LNCaP clone FGC (cell line): Measurements from ENCODE around the gene P3H1.
"Not testable (repeated sequence)": the region's sequence is repeated elsewhere in the genome, so short reads cannot be mapped to it uniquely, and the experiment has no call there.

Experiments
- DNase-seq: peaks from one replicate; pipeline ENCODE4 v3.0.0-alpha.2; 2011; ENCODE audit warnings: low read depth
- H3K4me3 ChIP-seq: 2 replicates; pipeline ENCODE4 v1.5.1; 2011; ENCODE audit warnings: mild to moderate bottlenecking, low read depth, low read length, control low read depth
- TF ChIP-seq, protein P1 (sequence below): IDR thresholded peaks from 2 replicates; pipeline ENCODE4 v1.5.1; 2012; ENCODE audit warnings: mild to moderate bottlenecking; ENCODE audit not compliant: control insufficient read depth, insufficient read depth; ENCODE audit errors: extremely low read depth

Gene P3H1

DNA sequence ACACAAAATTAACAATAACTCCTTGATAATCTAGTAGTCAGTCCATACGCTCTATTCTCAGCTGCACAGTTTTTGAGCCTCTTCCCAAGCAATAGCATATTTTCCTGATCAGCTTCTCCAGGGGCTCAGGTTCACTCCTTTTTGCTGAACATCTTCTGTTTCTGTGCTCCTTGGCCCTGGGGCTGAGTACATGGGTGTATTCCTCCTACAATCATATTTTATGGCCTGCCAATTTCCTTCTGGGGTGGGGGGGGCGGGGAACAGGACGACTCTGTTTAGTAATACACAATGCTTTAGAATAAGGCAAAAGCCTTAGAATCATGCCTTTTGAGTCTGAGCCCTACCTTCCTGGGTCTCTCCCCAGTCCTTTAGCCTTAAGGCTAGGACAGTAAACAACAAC lies 35.2 kb downstream of the P3H1 start:
- no peak for DNase-seq
- no peak overlapping the region for H3K4me3 ChIP-seq
- TF ChIP-seq, protein P1, sequence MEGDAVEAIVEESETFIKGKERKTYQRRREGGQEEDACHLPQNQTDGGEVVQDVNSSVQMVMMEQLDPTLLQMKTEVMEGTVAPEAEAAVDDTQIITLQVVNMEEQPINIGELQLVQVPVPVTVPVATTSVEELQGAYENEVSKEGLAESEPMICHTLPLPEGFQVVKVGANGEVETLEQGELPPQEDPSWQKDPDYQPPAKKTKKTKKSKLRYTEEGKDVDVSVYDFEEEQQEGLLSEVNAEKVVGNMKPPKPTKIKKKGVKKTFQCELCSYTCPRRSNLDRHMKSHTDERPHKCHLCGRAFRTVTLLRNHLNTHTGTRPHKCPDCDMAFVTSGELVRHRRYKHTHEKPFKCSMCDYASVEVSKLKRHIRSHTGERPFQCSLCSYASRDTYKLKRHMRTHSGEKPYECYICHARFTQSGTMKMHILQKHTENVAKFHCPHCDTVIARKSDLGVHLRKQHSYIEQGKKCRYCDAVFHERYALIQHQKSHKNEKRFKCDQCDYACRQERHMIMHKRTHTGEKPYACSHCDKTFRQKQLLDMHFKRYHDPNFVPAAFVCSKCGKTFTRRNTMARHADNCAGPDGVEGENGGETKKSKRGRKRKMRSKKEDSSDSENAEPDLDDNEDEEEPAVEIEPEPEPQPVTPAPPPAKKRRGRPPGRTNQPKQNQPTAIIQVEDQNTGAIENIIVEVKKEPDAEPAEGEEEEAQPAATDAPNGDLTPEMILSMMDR, result no peak

DNA sequence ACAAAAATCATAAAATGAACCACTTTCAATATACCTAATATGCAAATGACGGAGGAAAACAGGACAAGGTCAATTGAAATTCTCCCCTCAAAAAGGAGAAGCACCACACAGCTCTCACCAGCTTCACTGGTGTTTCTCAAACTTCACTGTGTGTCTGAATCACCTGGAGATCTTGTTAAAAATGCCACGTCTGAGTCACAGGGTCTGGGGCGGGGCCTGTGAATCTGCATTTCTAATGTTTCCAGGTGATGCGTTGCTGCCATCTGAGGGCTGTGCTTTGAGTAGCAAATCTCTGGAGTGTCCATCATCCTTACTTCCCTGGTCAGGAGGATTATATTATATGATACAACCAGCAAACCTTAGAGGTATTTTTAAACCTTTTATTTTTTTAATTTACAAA lies 35.8 kb downstream of the P3H1 start:
- TF ChIP-seq, protein P1, result peak; percentile 75
- DNase-seq, result peak; percentile 45
- no peak overlapping the region for H3K4me3 ChIP-seq

DNA sequence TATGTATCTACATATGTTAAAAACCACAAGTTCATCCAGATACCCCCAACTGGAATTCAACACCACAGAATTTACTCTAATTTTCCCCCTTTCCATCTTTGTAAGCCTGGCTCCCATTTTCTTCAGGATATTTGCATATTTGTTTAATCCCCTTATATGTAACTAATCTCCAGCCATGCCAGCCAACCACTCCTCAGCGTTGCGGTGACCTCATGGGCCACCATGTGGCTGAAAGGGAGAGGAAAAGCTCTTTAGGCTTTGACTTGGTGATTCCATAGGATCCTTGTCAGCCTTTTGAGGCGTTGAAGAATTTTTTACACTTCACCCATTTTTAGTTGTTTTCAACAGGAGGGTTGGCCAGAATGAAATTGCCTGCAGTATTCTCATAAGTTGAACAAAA lies 36.8 kb downstream of the P3H1 start:
- DNase-seq, result no peak
- no peak overlapping the region for H3K4me3 ChIP-seq
- TF ChIP-seq, protein P1, result no peak

DNA sequence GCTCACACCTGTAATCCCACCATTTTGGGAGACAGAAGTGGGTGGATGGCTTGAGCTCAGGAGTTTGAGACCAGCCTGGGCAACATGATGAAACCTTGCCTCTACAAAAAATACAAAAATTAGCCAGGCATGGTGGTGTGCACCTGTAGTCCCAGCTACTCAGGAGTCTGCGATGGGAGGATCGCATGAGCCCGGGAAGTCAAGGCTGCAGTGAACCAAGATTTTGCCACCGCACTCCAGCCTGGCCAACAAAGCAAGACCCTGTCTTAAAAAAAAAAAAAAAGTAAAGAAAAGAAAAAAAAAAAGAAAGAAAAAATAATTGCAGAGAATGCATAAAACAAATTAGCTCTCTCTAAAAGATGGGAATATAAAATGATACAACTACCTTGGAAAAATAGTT lies 41.0 kb downstream of the P3H1 start:
- not testable (repeated sequence) for H3K4me3 ChIP-seq, DNase-seq

DNA sequence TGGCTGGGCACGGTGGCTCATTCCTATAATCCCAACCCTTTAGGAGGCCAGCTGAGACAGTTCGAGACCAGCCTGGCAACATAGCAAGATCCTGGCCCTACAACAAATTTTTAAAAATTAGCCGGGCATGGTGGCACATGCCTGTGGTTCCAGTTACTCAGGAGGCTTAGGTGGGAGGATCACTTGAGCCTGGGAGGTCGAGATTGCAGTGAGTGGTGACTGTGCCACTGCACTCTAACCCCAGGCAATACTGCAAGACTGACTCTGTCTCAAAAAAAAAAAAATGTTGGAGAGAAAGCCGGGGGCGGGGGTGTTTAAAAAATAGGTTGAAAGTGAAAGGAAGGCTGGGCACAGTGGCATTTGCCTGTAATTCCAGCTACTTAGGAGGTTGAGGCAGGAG lies 43.3 kb downstream of the P3H1 start:
- no peak for DNase-seq

DNA sequence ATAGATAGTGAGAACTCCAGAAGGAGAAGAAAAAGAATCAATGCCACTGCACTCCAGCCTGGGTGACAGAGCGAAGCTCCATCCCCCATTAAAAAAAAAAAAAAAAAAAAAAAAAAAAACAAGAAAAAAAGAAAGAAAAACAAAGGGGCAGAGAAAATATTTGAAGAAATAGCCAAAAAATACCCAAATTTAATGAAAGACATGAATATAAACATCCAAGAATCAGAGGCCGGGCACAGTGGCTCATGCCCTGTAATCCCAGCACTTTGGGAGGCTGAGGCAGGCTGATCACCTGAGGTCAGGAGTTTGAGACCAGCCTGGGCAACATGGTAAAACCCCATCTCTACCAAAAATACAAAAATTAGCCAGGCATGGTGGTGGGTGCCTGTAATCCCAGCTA lies 44.4 kb downstream of the P3H1 start:
- not testable (repeated sequence) for H3K4me3 ChIP-seq, DNase-seq

More for the DNA sequence above, 43.3 kb downstream of the P3H1 start:
- TF ChIP-seq, protein P1, result no peak
- no peak overlapping the region for H3K4me3 ChIP-seq

DNA sequence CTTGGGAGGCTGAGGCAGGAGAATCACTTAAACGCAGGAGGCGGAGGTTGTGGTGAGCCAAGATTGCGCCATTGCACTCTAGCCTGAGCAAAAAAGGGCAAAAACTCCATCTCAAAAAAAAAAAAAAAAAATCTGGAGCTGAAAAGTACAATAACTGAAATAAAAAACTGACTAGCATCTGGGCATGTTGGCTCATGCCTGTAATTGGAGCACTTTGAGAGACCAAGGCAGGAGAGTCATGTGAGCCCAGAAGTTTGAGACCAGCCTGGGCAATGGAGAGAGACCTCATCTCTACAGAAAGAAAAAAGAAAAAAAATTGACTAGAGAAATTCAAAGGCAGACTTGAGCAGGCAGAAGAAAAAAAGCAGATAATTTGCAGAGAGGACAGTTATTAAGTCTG lies 44.9 kb downstream of the P3H1 start:
- DNase-seq, result no peak
- TF ChIP-seq, protein P1, result no peak
- H3K4me3 ChIP-seq, result no peak overlapping the region

DNA sequence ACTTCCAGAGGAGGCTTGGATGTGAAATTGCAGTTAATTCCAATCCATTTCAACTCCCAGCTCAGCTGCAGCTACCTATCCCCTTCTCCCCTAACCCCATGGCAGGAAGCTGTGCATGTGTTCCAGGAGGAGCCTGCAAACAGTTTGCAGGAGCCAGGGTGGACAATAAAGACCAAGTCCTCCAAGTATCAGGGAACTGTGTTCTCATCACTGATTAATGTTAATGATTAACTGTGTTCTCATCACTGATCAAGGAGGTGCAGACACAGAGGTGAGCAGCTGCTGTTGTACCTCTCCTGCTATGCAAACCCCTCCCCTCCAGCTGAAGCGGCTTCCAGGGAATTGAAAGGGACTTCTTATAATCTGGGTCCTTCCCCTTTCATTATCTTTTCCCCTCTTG lies 46.0 kb downstream of the P3H1 start:
- no peak for DNase-seq
- no peak overlapping the region for H3K4me3 ChIP-seq
- TF ChIP-seq, protein P1, result no peak

DNA sequence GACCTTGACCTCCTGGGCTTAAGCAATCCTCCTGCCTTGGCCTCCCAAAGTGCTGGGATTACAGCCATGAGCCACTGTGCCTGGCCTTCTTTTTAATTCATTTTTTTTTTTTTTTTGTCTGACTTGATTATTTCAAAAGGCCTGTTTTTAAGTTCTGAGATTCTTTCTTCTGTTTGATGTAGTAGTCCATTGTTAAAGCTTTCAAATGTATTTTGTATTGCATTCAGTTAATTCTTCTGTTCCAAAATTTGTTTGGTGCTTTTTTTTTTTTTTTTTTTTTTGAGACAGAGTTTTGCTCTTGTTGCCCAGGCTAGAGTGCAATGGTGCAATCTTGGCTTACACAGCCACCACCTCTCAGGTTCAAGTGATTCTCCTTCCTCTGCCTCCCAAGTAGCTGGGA lies 52.4 kb downstream of the P3H1 start:
- DNase-seq, H3K4me3 ChIP-seq: not testable (repeated sequence)
